ENCODE data around the gene MIEN1. TPM values are rescaled to one million over a fixed set of nuclear protein-coding genes. Genes with fewer than 3 reads are reported as not detected.

Gene MIEN1
- polyA plus RNA-seq, 3 donors = 61.7 to 141 (median 124) TPM

- peaks cover 0 to 5% (median 2%) of the 10 kb centered on the region in 3 donors for H3K27me3 Mint-ChIP-seq (ENCODE audit: low read depth in 3 of 3)
- peaks cover 0 to 4% of the 10 kb centered on the region in 2 donors for H3K4me1 ChIP-seq (ENCODE audit: control insufficient read depth in 1 of 2, insufficient read depth in 2 of 2, low read length in 2 of 2)
- H3K9me3 ChIP-seq (replicated peaks in 1 of 2; ENCODE audit: control insufficient read depth in 1 of 2, insufficient read depth in 1 of 2, low read length in 2 of 2) = no peaks in the 10 kb centered on the region
- no peak overlapping the region for H3K4me3 Mint-ChIP-seq
- H3K9ac ChIP-seq (ENCODE audit: insufficient read depth, low read length, poor library complexity, severe bottlenecking) = no peak overlapping the region
- no peaks in the 10 kb centered on the region for H3K9me3 Mint-ChIP-seq
- 97% methylated on average over 9 of the region's 15 CpGs for WGBS (ENCODE audit: insufficient coverage)
- TF ChIP-seq, protein P1, sequence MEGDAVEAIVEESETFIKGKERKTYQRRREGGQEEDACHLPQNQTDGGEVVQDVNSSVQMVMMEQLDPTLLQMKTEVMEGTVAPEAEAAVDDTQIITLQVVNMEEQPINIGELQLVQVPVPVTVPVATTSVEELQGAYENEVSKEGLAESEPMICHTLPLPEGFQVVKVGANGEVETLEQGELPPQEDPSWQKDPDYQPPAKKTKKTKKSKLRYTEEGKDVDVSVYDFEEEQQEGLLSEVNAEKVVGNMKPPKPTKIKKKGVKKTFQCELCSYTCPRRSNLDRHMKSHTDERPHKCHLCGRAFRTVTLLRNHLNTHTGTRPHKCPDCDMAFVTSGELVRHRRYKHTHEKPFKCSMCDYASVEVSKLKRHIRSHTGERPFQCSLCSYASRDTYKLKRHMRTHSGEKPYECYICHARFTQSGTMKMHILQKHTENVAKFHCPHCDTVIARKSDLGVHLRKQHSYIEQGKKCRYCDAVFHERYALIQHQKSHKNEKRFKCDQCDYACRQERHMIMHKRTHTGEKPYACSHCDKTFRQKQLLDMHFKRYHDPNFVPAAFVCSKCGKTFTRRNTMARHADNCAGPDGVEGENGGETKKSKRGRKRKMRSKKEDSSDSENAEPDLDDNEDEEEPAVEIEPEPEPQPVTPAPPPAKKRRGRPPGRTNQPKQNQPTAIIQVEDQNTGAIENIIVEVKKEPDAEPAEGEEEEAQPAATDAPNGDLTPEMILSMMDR (IDR thresholded peaks at IDR 0.05) = no peak
- no peak overlapping the region for H3K27ac Mint-ChIP-seq
- no peaks in the 10 kb centered on the region for H4K20me1 ChIP-seq (ENCODE audit: insufficient read depth, low read length)
- H3K4me2 ChIP-seq (replicated peaks; ENCODE audit: extremely low read depth, low read length, poor library complexity, severe bottlenecking) = no peak overlapping the region
- intact Hi-C loops (cut with micrococcal nuclease) = no loop called here
- H3K4me3 ChIP-seq (replicated peaks in 1 of 3; ENCODE audit: low read depth in 2 of 3, low read length in 3 of 3) = no peak overlapping the region
- H3K27me3 ChIP-seq (ENCODE audit: control insufficient read depth in 2 of 2, insufficient read depth in 2 of 2, low read length in 2 of 2) = no peaks in the 10 kb centered on the region
- H2AFZ ChIP-seq (ENCODE audit: insufficient read depth, low read depth, low read length, poor library complexity, severe bottlenecking) = no peak overlapping the region
- no peaks in the 10 kb centered on the region for H3K36me3 ChIP-seq (replicated peaks in 1 of 2; ENCODE audit: control insufficient read depth in 1 of 2, insufficient read depth in 2 of 2, low read length in 2 of 2)
- DNase-seq = no peak
- no peaks in the 10 kb centered on the region for H3K36me3 Mint-ChIP-seq
- peaks cover 2% of the 10 kb centered on the region for H3K4me1 Mint-ChIP-seq
- H3K27ac ChIP-seq (ENCODE audit: low read depth in 1 of 2, low read length in 2 of 2) = no peak overlapping the region
- no peaks in the 10 kb centered on the region for H3K79me2 ChIP-seq (ENCODE audit: insufficient read depth, low read length)
These were observed 14.1 kb downstream of the MIEN1 start for GRCh38 chr17:39716073-39716818.

GRCh38 chr17:39715375-39716072 lies 14.8 kb downstream of the MIEN1 start:
- H3K9me3 ChIP-seq (replicated peaks in 1 of 2; ENCODE audit: control insufficient read depth in 1 of 2, insufficient read depth in 1 of 2, low read length in 2 of 2) = no peaks in the 10 kb centered on the region
- intact Hi-C loops (cut with micrococcal nuclease) = no loop called here
- WGBS (ENCODE audit: insufficient coverage) = 91% methylated on average over 14 of the region's 18 CpGs
- Mint-ChIP-seq H3K4me3 (no peak overlapping the region), H3K36me3 (no peaks in the 10 kb centered on the region), H3K9me3 (no peaks in the 10 kb centered on the region), H3K4me1 (peaks cover 2% of the 10 kb centered on the region), H3K27me3 (ENCODE audit: low read depth in 3 of 3) (peaks cover 0 to 5% (median 2%) of the 10 kb centered on the region in 3 donors), H3K27ac (no peak overlapping the region)
- H3K79me2 ChIP-seq (ENCODE audit: insufficient read depth, low read length) = no peaks in the 10 kb centered on the region
- no peak overlapping the region for H3K4me2 ChIP-seq (replicated peaks; ENCODE audit: extremely low read depth, low read length, poor library complexity, severe bottlenecking)
- TF ChIP-seq, protein P1 (IDR thresholded peaks at IDR 0.05) = no peak
- H3K27ac ChIP-seq (ENCODE audit: low read depth in 1 of 2, low read length in 2 of 2) = no peak overlapping the region
- no peaks in the 10 kb centered on the region for H3K36me3 ChIP-seq (replicated peaks in 1 of 2; ENCODE audit: control insufficient read depth in 1 of 2, insufficient read depth in 2 of 2, low read length in 2 of 2)
- no peaks in the 10 kb centered on the region for H4K20me1 ChIP-seq (ENCODE audit: insufficient read depth, low read length)
- no peak for DNase-seq
- H3K9ac ChIP-seq (ENCODE audit: insufficient read depth, low read length, poor library complexity, severe bottlenecking) = no peak overlapping the region
- H3K4me3 ChIP-seq (replicated peaks in 1 of 3; ENCODE audit: low read depth in 2 of 3, low read length in 3 of 3) = no peak overlapping the region
- H3K27me3 ChIP-seq (ENCODE audit: control insufficient read depth in 2 of 2, insufficient read depth in 2 of 2, low read length in 2 of 2) = no peaks in the 10 kb centered on the region
- no peak overlapping the region for H2AFZ ChIP-seq (ENCODE audit: insufficient read depth, low read depth, low read length, poor library complexity, severe bottlenecking)
- H3K4me1 ChIP-seq (ENCODE audit: control insufficient read depth in 1 of 2, insufficient read depth in 2 of 2, low read length in 2 of 2) = peaks cover 0 to 4% of the 10 kb centered on the region in 2 donors
